NCI-H1436 (cell line): ENCODE measurements around the gene DNAL1.
"Not testable (repeated sequence)": the region's sequence is repeated elsewhere in the genome, so short reads cannot be mapped to it uniquely, and the experiment has no call there.

Experiments
- DNase-seq: peaks from one replicate; lab custom pipeline; 2025; lab: John Stamatoyannopoulos, UW

DNAL1 gene

GRCh38 chr14:73640796-73641365 is 3.9 kb upstream of the DNAL1 start:
- no peak for DNase-seq

DNA sequence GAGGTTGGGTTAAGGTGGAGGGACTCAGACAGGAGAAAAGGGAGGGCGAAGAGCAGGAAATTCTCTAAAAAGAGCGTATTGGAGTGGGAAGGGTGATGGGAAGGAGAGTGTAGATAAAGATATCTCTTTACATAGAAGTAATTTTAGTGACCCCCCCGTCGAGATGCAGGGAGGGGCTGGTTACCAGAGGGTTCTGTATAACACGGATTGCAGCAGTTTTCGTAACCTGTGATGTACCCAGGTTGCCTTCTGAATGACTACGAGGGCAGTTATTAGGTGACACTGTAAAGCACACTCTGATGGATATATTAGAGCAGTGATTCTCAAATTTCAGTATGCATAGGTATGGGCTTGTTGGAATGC is 443 bp downstream of the DNAL1 start:
- DNase-seq: no peak

DNA sequence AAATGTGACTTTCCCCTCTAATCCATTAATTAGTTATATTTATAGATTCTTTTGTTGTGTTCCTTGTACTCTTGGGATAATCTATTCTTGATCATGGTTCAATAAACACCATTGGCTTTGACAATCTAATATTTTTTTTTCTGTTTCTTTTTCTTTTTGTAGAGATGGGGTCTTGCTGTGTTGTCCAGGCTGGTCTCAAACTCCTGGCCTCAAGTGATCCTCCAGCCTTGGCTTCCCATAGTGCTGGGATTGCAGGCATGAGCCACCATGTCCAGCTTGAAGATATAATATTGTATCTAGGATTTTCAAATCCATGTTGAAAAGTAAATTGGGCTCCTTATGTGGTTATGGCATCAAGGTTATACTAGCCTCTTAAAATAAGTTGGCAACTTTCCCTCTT is 6.2 kb downstream of the DNAL1 start:
- no peak for DNase-seq

DNA sequence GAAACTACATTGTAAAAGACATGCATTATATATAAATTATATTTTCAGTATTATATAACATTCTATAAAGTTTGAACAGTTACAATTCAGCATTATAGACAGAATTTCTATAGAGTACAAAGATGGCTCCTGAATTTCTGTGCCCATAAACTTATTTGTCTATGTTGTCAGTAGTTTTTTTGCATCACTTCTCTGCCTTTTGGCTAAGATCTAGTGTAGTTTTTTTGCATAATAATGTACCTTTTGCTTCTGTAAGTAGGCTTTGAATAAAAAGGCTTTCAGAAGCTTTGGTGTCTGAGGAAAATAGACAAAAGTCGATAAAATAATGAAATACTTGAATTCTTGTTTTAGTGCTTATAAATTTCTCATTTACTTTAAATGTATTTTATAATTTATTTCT is 11.1 kb downstream of the DNAL1 start:
- no peak for DNase-seq

GRCh38 chr14:73659202-73659601 is 14.4 kb downstream of the DNAL1 start:
- DNase-seq: not testable (repeated sequence)

DNA sequence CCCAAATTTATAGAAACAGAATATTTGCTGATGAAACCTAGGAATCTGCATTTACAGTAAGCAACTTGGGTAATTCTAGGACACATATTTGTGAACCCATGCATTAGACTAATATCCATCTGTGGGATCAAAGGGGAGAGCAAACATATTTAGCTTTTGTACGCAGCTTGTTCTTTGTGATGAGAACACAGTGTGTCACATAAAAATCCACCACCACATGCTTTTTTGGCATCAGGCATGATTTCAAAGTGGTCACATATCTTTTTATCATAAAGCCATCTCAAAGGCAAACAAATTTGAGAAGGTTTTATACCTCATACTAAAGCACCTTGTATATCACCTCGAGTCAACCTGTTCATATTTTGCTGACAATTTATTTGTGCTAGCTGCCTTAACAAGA is 15.7 kb downstream of the DNAL1 start:
- no peak for DNase-seq

- DNase-seq: no peak
Observed at GRCh38 chr14:73661872-73662271, 17.1 kb downstream of the DNAL1 start.

- DNase-seq: no peak
Observed at GRCh38 chr14:73662487-73662943, 17.7 kb downstream of the DNAL1 start.

GRCh38 chr14:73663548-73664212 is 18.9 kb downstream of the DNAL1 start:
- DNase-seq: no peak

GRCh38 chr14:73665130-73665529 is 20.3 kb downstream of the DNAL1 start:
- no peak for DNase-seq

GRCh38 chr14:73666583-73666982 is 21.8 kb downstream of the DNAL1 start:
- DNase-seq: no peak

DNA sequence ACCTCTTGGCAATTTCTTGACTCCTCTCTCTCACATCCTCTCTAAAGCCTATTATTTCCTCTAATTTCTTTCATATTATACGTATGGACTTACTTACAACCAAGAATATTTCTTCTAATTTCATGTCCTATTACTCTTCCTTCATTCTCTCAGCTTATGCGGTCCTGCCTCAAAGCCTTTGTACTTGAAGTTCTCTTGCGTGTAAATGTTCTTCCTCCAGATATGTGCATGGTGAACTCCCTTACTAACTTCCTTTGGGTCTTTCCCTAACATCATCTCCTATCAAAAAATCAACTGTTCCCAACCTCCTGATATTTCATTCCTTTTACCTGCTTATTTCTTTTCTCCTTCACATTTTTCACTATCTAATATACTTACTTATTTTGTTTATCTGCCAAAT is 23.1 kb downstream of the DNAL1 start:
- DNase-seq: no peak

DNA sequence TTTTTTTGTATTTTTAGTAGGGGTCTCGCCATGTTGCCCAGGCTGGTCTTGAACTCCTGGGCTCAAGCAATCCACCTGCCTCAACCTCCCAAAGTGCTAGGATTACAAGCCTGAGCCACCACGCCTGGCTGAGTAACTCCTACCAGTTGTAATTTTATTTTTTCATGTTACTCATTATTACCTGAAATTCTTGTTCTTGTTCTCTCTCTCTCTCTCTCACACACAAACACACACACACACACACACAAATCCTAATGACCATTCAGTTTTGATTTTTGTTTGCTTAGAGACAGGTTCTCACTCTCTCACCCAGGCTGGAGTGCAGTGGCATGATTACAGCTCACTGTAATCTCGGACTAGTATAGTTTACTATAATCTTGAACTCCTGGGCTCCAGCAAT is 30.2 kb downstream of the DNAL1 start:
- no peak for DNase-seq

- no peak for DNase-seq
Observed at GRCh38 chr14:73678698-73679097, 33.9 kb downstream of the DNAL1 start.

DNA sequence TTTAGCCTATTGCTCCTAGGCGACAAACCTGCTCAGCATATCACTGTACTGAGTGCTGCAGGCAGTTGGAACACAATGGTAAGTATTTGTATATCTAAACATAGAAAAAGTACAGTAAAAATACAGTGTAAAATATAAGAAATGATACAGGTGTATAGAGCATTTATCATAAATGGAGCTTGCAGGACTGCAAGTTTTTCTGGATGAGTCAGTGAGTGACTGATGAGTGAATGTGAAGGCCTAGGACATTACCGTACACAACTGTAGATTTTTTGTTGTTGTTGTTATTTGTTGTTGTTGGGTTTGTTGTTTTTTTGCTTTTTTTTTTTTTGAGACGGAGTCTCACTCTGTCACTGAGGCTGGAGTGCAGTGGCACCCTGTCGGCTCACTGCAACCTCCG is 36.0 kb downstream of the DNAL1 start:
- no peak for DNase-seq

DNA sequence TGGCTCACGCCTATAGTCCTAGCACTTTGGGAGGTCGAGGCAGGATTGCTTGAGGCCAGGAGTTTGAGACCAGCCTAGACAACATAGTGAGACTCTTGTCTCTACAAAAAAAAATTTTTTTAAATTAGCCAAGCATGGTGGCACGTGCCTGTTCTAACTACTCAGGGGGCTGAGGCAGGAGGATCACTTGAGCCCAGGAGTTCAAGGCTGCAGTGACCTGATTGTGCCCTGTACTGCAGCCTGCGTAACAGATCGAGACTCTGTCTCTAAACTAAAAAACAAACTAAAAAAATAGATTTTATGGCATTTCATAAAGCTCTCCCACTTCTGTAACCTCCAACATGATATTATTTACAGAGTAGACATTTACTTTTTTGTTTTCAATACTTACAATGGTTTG is 39.8 kb downstream of the DNAL1 start:
- DNase-seq: no peak

DNA sequence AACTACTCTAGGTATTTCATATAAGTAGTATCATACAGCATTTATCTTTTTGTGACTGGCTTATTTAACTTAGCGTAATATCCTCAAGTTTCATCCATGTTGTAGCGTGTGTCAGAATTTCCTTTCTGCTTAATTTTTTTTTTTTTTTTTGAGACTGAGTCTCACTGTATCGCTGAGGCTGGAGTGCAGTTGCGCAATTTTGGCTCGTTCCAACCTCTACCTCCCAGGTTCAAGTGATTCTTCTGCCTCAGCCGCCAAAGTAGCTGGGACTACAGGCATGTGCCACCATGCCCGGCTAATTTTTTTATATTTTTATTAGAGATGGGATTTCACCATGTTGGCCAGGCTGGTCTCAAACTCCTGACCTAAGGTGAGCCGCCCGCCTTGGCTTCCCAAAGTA is 40.5 kb downstream of the DNAL1 start:
- DNase-seq: no peak

DNA sequence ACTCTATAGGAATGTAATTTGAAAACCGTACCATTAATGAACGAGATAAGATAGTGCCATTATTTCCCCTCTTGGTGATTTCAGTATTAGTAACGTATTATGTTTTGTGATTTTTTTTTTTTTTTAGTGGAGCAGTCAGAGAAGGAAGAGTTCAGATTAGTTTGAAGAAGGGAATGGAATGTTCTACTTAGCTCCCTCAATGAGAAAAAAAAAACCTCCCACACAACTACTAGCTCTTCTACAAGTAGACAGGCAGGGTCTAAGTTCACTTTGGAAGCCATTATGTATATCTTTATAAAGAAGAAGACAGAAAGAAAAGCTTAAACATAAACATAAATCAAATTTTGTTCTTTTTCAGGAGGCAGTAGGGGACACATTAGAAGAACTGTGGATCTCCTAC is 42.1 kb downstream of the DNAL1 start:
- no peak for DNase-seq

DNA sequence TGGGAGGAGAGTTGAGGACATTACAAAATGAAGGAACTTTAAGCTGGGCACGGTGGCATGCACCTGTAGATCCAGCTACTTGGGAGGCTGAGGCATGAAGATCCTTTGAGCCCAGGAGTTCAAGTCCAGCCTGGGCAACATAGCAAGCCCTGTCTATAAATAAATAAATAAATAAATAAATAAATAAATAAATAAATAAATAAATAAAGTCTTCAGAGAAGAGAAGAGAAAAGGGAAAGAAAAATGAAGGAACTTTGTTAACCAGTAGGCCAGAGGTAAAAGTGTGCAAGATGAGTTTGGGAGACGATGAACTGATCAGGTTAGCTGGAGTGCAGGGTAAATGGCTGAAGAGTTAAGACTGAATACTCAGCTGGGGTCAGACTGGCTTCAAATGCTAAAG is 49.3 kb downstream of the DNAL1 start:
- DNase-seq: no peak

DNA sequence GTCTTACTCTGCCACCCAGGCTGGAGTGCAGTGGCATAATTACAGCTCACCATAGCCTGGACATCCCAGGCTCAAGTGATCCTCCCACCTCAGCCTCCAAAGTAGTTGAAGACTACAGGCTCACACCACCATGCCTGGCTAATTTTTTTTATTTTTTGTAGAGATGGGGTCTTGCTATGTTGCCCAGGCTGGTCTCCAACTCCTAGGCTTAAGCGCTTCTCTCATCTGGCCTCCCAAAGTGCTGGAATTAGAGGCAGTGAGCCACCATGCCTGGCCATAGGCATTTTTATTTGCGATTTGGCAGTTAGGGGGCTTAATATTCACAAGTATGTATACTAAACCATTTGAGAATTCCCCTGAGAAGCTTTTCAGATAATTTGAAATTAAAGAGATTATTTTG is 50.3 kb downstream of the DNAL1 start:
- no peak for DNase-seq

- DNase-seq: no peak
Observed at GRCh38 chr14:73695997-73696396, 51.2 kb downstream of the DNAL1 start.

- no peak for DNase-seq
Observed at GRCh38 chr14:73696466-73697400, 51.9 kb downstream of the DNAL1 start.

GRCh38 chr14:73700325-73700724 is 55.5 kb downstream of the DNAL1 start:
- DNase-seq: no peak
